ENCODE measurements around the gene KIN.
"Not testable (repeated sequence)": the region's sequence is repeated elsewhere in the genome, so short reads cannot be mapped to it uniquely, and the experiment has no call there.

Gene KIN

DNA sequence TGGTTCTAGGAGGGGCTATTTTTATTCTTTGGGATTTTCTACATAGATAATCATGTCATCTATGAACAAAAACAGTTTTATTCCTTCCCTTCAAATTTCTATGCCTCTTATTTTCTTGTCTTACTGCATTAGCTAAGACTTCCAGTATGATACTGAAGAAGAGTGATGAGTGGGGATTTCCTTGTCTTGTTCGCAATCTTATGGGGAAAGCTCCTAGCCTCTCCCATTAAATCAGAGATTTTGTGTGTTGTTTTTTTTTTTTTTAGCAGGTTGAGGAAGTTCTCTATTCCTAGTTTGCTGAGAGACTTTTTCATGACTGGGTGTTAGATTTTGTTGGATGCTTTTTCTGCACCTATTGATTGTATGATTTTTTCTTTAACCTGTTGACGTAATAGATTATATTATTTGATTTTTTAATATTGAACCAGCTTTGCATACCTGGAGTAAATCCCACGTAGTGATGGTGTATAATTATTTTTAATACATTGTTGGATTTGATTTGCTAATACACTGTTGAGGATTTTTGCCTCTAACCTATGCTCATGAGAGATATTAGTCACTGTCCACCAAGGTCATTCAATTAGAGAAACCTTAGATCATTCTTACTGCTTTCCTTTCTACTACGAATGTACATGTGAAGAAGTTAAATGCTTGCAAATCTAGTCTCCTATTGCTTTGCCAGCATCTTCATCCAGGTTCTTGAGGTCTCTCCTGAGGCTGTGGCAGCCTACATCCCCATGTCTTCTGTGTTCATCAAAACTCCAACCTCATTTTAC lies 6.6 kb upstream of the KIN start:
- DNase-seq (ENCODE audit: low read depth), result no peak

DNA sequence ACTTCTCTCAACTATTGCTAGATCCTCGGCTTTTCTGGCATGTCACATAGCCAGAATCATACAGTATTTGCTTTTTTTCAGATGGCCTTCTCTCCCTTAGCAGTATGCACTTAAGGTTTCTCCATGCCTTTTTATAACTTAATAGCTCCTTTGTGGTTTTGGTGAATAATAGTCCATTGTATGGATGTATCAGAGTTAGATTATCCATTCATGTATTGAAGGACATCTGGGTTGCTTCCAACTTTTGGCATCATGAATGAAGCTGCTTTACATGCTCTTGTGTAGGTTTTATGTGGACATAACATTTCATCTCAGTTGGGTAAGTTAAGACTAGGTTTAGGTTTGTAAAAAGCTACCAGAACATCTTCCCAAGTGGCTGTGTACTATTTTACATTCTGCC lies 4.7 kb upstream of the KIN start:
- no peak for DNase-seq (ENCODE audit: low read depth)

DNA sequence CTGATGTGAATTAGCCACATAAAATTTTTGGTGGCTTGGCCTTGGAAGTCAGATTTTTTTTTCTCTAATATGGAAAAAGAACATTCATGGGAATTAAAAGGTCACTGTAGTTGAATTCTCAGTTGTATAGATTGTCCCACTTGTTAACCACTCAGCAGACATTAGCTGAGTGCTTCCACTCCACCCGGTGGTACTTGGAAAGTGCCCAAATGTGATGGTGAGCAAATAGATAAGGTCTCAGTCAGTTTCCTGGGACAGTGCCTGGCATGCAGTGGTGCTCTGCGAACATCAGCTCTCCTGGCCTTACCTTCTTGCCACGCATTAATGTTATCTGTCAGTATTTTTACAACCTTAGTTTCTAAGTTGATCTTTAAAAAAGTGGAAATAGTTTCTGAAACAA lies 1.6 kb upstream of the KIN start:
- no peak for DNase-seq (ENCODE audit: low read depth)

DNA sequence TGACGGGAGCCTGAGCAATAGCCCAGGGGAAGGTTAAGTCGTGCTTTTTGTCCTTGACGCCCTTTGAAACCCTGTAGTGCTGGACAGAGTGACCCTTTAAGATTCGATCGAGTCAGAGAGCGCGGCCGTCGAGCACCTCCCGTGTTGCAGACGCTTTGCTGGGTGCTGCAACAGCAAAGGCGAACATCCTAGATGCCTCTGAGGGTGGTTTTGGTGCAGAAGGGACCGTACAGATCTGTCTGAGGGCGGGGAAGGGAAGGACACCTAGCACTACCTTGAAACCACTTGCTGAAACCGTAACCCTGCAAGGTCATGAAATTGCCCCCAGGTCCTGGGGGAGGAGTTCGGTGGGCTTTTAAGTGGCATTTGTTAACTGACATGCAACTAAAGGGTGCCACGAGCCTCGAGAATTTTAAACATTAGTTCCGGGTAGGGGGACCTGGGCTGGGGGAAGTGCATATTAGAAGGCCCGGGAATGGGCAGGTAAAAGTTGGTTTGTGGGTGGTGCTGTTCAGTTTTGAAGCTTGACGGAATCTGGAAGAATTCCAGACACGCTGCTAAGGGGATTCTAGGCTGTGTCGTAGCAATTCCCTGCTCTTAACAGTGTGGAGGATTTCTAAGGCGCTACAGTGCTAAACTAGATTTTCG lies 970 bp upstream of the KIN start:
- DNase-seq (ENCODE audit: low read depth), result no peak

DNA sequence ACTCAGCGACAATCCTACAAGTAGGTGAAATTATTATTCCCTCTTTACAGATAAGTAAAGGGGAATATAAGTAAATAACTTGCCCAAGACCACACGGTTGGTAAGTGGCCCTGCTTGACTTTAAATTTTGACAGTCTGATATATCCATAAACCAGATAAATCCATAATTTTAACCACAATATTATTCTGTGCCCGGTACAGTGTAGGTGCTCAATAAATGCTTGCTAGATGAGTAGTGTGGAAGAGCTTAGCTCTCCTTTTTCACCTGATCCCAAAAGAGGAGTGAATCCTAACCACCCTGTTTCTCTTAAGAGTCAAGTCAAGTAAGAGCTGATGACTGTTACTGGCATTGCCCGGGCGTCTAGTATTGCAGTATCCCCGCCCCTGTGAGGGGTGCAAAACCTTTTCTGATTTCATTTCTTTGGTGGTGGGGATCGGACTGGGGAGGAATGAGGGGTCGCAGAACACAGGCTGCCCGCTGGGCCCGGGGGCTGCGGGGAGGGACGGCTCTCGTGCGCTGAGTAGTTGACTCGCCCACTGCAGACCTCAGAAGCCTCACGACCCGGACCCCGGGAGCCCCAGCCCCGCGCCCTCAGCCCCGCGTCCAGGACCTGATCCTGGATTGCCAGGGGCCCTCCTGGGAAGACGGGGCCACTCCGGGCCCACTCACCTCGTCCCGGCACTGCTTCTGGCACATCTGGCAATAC lies 490 bp downstream of the KIN start:
- no peak for DNase-seq (ENCODE audit: low read depth)

DNA sequence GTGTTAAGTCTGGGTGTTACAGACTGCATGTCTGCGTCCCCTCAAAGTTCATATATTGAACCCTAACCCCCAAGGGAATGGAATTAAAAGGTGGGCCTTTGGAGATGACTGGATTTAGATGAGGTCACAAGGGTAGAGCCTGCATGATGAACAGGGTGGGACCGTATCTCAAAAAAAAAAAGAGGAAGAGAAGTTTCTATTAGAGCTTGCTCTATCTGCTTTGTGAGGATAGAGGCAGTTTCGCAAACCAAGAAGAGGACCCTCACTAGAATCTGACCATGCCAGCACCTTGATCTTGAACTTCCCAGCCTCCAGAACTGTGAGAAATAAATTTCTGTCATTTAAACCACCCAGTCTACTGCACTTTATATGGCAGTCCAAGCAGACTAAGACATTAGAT lies 1.4 kb downstream of the KIN start:
- DNase-seq (ENCODE audit: low read depth), result no peak

DNA sequence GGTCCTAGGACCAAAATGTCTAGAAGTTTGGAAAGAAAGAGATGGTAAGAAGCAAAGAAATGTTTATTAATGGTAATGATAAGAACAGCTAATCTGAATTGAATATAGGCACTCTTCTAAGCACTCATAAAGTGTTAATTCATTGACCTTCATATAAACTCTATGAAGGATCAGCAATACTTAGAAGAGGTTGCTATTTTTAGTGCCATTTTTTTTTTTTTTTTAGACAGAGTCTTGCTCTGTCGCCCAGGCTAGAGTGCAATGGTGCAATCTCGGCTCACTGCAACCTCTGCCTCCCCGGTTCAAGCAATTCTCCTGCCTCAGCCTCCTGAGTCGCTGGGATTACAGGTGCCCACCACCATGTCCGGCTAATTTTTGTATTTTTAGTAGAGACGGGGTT lies 5.6 kb downstream of the KIN start:
- not testable (repeated sequence) for DNase-seq (ENCODE audit: low read depth)

DNA sequence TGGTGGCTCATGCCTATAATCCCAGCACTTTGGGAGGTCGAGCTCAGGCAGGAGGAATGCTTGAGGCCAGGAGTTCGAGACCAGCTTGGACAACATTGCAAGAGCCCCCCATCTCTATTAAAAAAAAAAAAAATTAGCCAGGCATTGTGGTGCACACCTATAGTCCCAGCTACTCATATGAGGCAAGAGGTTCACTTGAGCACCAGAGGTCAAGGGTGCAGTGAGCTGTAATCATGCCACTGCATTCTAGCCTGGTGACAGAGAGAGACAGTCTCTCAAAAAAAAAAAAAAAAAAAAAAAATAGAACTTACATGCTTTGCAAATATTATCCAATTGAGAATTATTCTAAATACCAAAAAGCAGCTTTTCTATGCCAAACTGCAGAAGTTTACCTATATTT lies 11.0 kb downstream of the KIN start:
- DNase-seq (ENCODE audit: low read depth), result no peak

DNA sequence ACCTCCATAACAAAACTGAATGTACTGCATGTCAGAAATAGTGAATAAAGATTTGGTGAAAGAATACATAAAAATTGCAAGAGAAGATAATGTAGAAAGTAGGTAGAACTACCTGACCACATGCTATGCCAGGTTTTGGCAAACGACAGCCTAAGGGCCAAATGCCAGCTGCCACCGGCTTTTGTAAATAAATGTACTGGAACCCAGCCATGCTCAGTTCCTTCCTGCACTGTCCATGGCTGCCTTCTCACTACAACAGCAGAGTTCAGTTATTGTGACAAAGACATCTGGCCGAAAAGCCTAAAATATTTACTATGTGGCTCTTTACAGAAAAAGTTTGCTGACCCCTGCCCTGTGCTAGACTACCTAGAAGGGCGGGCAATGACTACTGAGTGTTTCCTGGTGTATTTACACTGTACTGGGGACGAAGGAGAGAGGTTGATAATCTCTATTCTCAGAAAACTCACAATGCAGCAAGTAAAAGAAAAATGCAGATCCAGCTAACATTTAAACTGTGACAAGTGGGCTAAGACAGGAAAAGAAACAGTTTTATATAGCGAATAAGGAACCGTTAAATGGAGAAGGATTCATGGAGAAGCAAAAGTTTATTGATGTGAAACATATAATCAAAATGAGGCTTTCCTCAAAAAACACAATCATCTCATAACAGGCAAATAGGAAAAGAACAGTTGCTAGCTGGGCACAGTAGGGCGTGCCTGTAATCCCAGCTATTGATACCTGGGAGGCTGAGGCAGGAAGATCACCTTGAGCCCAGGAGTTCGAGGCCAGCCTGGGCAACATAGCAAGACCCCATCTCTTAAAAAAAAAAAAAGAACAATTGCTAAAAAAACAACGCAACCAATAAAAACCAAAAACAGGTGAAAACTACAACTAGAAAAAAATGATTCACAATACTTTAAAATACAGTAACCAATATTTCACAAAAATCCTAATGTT lies 13.7 kb downstream of the KIN start:
- DNase-seq (ENCODE audit: low read depth), result no peak

DNA sequence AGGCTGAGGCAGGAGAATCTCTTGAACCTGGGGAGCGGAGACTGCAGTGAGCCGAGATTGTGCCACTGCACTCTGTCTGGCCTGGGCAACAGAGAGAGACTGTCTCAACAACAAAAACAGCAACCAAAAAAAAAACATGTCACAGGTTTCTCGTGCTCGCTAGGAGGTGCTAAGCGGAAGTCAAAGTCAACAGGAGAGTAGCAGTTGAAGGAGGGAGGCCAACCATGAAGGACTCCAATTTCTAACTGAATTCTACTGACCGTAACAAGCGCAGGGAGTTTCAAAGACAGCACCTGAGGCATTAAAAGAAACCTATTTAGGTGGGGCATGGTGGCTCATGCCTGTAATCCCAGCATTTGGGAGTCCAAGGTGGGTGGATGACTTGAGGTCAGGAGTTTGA lies 19.4 kb downstream of the KIN start:
- DNase-seq (ENCODE audit: low read depth), result no peak

DNA sequence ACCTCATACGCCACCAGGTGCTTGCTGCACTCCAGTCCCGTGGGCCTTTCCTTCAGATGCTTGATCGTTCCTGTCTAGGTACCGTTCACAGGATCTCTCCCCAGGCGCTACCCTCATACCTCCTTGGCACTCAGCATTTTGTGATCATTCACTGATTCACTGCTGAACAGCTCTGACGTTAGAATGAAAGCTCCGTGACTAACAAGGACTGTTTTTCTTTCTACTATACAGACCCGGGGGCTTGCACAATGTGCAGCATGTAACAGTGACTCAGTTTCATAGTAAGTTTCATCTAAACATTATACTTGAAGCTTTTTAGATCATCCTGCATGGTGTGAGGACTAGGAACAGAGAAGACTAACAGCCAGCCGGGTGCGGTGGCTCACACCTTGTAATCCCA lies 20.6 kb downstream of the KIN start:
- no peak for DNase-seq (ENCODE audit: low read depth)

DNA sequence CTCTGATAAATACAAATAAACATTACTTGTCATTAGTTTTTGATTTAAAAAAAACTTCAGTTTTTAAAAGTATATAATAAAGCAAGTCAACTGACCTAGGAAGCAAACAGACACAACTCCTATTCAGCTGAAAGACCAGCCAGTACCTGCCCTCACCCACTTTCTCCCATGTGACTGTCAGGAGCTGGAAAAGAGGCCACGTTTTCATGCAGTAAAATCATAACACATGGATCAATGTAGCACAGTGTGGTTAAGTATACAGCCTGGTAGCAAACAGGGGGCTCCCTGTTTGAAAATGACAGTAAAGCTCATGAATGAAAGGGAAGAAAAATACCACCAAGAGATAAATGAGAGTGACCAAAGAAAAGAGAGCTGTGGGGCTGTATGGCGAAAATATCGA lies 21.6 kb downstream of the KIN start:
- DNase-seq (ENCODE audit: low read depth), result no peak

DNA sequence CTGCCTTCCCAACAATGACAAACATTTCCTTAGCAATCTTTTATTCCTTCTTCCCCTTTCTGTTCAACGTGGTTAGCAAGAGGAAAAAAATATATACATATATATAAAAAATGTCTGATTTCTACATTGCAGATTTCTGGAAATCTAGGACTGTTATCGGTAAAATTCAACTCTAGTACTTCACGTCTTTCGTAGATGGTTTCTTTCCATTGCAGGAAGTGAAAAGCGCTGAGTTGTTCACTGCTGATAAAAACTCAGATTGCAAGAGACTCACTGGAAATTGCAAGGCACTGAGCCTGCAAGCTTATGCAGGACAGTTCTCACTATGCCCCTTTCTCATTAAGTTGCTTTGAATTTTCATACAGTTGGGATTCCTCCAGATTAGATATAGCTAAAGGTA lies 23.9 kb downstream of the KIN start:
- no peak for DNase-seq (ENCODE audit: low read depth)

DNA sequence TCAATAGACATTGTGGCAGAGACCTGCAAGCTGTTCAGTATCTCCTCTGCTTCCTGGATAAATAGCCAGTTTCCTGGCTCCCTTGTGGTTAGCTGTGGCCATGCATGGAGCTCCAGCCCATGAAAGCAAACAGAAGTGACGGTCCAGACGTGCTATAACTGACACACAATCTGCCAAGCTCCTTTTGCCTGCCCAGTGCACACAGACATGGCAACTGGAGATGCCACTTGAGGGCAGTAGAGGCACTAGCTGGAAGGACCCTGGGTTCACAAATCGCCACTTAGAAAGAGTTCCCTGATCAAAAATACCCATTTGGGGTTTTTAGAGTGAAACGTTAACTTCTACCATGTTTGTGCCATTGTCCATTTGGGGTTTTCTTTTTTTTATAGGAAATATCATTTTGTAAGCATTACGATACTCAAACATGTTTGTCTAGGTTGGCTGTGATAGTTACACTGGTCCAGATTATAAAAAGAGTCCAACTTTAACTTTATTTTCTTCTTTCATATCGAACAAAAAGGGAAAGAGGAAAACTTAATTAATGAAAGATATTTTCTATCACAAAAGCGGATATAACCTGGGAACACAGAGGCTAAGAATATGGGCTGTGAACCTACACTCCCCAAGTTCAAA lies 31.3 kb downstream of the KIN start:
- DNase-seq (ENCODE audit: low read depth), result no peak

DNA sequence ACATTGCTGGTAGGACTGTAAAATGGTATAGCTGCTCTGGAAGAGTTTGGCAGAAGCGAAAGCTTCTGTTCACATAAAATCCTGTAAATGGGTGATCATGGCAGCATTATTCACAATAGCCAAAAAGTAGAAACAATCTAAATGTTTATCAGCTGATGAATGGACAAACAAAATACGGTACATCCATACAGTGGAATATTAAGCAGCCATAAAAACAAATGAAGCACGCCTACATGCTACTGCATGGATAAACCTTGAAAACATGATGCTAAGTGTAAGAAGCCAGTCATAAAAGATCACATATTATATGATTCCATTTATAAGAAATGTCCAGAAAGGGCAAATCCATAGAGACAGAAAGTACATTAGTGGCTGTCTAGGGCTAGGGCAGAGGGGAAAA lies 32.7 kb downstream of the KIN start:
- no peak for DNase-seq (ENCODE audit: low read depth)

DNA sequence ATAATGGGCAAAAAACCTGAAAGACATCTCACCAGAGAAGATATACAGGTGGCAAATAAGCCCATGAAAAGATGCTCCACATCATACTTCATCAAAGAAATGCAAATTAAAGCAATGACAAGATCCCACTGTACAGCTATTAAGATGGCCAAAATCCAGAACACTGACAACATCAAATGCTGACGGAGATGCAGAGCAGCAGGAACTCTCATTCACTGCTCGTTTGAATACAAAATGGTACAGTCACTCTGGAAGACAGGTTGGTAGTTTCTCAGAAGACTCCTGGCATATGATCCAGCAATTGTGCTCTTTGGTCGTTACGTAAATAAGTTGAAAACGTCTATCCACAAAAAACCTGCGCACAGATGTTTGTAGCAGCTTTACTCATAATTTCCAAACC lies 35.5 kb downstream of the KIN start:
- DNase-seq (ENCODE audit: low read depth), result no peak

DNA sequence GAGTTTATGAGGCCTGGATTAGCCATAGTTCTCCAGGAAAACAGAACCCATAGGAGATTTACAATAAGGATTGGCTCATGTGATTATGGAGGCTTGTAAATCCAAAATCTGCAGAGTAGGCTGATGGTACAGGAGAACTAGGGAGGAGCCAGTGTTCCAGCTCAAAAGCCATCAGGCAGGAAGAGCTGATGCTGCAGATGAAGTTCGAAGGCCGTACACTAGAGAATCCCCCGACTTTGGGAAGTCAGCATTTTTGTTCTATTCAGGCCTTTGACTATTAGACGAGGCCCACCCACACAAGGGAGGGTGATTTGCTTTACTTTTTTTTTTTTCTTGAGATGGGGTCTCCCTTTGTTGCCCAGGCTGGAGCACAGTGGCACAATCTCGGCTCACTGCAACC lies 37.6 kb downstream of the KIN start:
- DNase-seq (ENCODE audit: low read depth), result no peak

DNA sequence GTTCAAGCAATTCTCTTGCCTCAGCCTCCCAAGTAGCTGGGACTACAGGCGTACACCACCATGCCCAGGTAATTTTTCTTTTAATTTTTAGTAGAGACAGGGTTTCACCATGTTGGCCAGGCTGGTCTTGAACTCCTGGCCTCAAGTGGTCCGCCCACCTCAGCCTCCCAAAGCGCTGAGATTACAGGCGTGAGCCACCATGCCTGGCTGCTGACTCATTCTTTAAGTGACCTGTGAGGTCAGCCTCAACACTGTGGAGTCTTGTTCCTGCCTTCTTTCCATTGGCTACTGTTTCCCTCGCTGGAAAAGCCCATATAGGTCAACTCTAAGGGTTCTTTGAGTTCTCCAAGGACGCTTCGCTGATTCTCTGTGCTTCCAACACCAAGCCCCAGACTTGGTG lies 39.2 kb downstream of the KIN start:
- DNase-seq (ENCODE audit: low read depth), result not testable (repeated sequence)

DNA sequence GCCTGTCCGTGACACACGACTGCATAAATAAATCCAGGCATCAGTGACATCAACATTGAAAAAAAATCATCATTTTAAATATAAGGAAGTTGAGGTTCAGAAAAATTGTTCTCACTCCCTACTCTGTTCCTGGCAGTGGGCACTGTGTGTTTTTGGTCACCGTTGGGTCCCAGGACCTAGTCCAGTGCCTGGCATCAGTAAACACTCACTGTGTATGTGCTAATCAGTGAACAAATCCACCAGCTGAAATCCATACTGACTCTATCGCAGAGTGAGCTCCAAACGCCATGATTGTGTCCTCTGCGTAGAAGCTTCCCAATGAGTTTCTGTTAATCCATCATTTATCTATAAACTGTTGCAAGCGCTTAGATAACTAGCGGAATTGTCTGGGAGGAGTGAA lies 43.5 kb downstream of the KIN start:
- no peak for DNase-seq (ENCODE audit: low read depth)

DNA sequence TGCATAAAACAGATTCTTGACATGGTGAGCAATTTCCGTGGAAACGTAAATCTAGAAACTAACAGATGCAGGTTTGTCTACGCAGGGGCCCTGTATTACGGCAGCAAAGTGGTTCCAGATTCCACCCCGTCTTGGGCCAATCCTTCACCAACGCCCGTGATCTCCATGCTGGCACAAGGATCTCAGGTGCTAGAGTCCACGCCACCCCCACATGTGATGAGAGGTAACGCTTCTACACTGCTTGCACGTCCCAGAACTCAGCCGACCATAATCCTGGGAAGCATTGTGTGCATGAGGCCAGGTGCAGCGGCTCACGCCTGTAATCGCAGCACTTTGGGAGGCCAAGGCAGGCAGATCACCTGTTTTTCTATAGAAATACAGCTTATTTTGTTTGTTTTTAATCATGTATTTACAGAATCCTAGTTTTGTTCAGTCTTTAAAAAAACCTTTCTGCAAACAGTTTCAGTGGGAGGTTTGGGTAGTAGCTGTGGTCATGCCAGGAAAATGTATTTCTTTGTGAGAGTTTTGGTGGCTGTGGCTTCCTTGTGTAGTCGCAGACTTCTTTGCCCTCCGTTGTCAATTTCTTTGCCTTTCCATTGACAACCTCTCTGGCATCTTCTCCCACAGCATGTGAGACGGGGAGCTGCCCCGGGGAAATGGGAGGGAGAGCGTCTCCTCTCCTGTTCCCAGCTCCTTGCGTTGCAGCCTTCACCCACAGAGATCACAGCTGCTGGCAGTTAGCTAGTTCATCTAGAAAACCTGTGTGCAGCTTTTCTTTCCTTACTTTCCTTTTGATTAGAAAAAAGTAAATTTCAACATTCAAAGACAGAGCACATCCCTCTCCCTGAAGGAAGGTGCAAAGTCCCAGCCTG lies 49.0 kb downstream of the KIN start:
- DNase-seq (ENCODE audit: low read depth), result no peak

DNA sequence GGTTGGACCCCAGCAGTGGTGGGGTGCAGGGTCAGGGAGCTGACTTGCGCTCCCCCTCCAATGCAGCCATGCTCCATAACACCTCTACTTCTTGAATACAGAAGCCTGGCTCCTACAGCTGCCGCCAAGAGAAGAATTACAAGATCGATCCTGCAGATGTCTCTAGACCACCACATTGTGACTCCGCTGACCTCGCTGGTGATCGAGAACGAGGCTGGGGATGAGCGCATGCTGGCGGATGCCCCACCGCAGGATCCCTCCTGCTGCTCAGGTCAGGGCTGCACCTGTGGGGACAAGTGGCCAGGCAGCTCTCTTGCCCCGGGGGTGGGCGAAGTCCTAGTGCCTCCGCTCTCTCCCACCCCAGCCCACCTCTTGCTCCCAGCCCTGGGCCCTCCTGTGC lies 53.0 kb downstream of the KIN start:
- DNase-seq (ENCODE audit: low read depth), result no peak
